H1 (cell line): ENCODE data around the gene GGT7. TPM values are rescaled to one million over a fixed set of nuclear protein-coding genes. Genes with fewer than 3 reads are reported as not detected.

Experiments
- CTCF ChIA-PET: fragments of 300-600 bp; sonication (Branson Sonifier 250); formaldehyde crosslinking; loops from one replicate; lab custom pipeline; 2021; ENCODE audit not compliant: partially characterized antibody; lab: Charles Lee
- POLR2A ChIA-PET: fragments of 300-600 bp; sonication (Branson Sonifier 250); formaldehyde crosslinking; loops from one replicate; lab custom pipeline; 2021; ENCODE audit warnings: inconsistent platforms; ENCODE audit not compliant: partially characterized antibody; lab: Charles Lee
- DNase-seq, 2 experiments: peaks; one replicate each; pipeline versions ENCODE4 v3.0.0 to v3.0.0-alpha.2; 2010 to 2022; ENCODE audit warnings: low spot score in 2 of 2, low read depth in 1 of 2, mixed read lengths in 1 of 2
- FAIRE-seq: peaks from 2 replicates; lab custom pipeline; 2011; peaks lifted over from hg19 to GRCh38; lab: Jason Lieb, UNC
- H2AFZ ChIP-seq: 2 replicates; pipeline ENCODE4 v1.8.1; 2012; ENCODE audit warnings: low read length, inconsistent platforms
- H2AK5ac ChIP-seq: 2 replicates; pipeline ENCODE4 v1.6.1; 2013; ENCODE audit warnings: low read depth, low read length
- H2BK120ac ChIP-seq: replicated peaks from 2 replicates; pipeline ENCODE3; 2013; ENCODE audit warnings: low read depth, low read length, inconsistent platforms
- H2BK12ac ChIP-seq: 2 replicates; pipeline ENCODE4 v1.6.1; 2013; ENCODE audit warnings: low read depth, low read length
- H2BK15ac ChIP-seq: 2 replicates; pipeline ENCODE4 v1.6.1; 2013; ENCODE audit warnings: low read length
- H2BK20ac ChIP-seq: 2 replicates; pipeline ENCODE4 v1.6.1; 2013; ENCODE audit warnings: low read length
- H2BK5ac ChIP-seq: 2 replicates; pipeline ENCODE4 v1.6.1; 2013; ENCODE audit warnings: low read depth, low read length
- H3K14ac ChIP-seq: 2 replicates; pipeline ENCODE4 v1.6.1; 2013; ENCODE audit warnings: inconsistent platforms; ENCODE audit not compliant: insufficient read length
- H3K18ac ChIP-seq: 2 replicates; pipeline ENCODE4 v1.6.1; 2013; ENCODE audit warnings: low read length; ENCODE audit errors: extremely low read depth
- H3K23ac ChIP-seq: 2 replicates; pipeline ENCODE4 v1.6.1; 2013; ENCODE audit warnings: inconsistent platforms; ENCODE audit not compliant: insufficient read length
- H3K23me2 ChIP-seq: 2 replicates; pipeline ENCODE4 v1.6.1; 2013; ENCODE audit warnings: low read depth, low read length
- H3K27ac ChIP-seq: 2 replicates; pipeline ENCODE4 v1.6.1; 2011; ENCODE audit warnings: low read depth, low read length, inconsistent platforms
- H3K27me3 ChIP-seq, 4 experiments: replicated peaks in 1 of 4; 1 replicate in 1 of 4; 2 replicates in 3 of 4; pipeline versions ENCODE4 v1.6.1 to v1.8.1; 2011 to 2013; ENCODE audit warnings: low read length in 3 of 4, mild to moderate bottlenecking in 3 of 4, inconsistent platforms in 2 of 4, mixed read lengths in 2 of 4, moderate library complexity in 1 of 4; ENCODE audit not compliant: control insufficient read depth in 3 of 4, insufficient read depth in 3 of 4; ENCODE audit errors: extremely low read depth in 1 of 4
- H3K36me3 ChIP-seq, 4 experiments: 2 replicates each; pipeline versions ENCODE4 v1.6.1 to v1.8.1; 2011 to 2013; ENCODE audit warnings: mild to moderate bottlenecking in 4 of 4, low read length in 3 of 4, moderate library complexity in 2 of 4, control low read depth in 1 of 4, inconsistent platforms in 1 of 4; ENCODE audit not compliant: insufficient read depth in 4 of 4, control insufficient read depth in 2 of 4
- H3K4ac ChIP-seq: replicated peaks from 2 replicates; pipeline ENCODE3; 2013; ENCODE audit warnings: low read length, low read depth, mixed read lengths, inconsistent platforms; ENCODE audit not compliant: insufficient read length
- H3K4me1 ChIP-seq, 4 experiments: replicated peaks in 1 of 4; 1 replicate in 1 of 4; 2 replicates in 3 of 4; pipeline versions ENCODE4 v1.6.1 to v1.8.1; 2011 to 2013; ENCODE audit warnings: low read length in 3 of 4, inconsistent platforms in 2 of 4, mixed read lengths in 1 of 4; ENCODE audit not compliant: insufficient read depth in 4 of 4, control insufficient read depth in 3 of 4
- H3K4me2 ChIP-seq, 2 experiments: 2 replicates each; pipeline versions ENCODE4 v1.6.1 to v1.8.1; 2011 to 2013; ENCODE audit warnings: low read depth in 2 of 2, low read length in 2 of 2, control low read depth in 1 of 2, inconsistent platforms in 1 of 2, mild to moderate bottlenecking in 1 of 2; ENCODE audit not compliant: insufficient read depth in 1 of 2
- H3K4me3 ChIP-seq, 4 experiments: fragments of 200-600, 300-600 bp in 1 of 4; sonication (generic), shearing (Covaris generic), sonication (Bioruptor Twin) in 1 of 4; 2 replicates each; pipeline versions ENCODE4 v1.5.1 to v1.8.1; 2011 to 2016; ENCODE audit warnings: low read length in 4 of 4, low read depth in 3 of 4, control low read depth in 2 of 4, inconsistent platforms in 2 of 4, mild to moderate bottlenecking in 2 of 4, mixed read lengths in 1 of 4, moderate library complexity in 1 of 4; ENCODE audit not compliant: insufficient read depth in 2 of 4; ENCODE audit errors: extremely low read depth in 1 of 4
- H3K56ac ChIP-seq: replicated peaks from 2 replicates; pipeline ENCODE3; 2013; ENCODE audit warnings: low read depth, mild to moderate bottlenecking, mixed read lengths, low read length, inconsistent platforms; ENCODE audit not compliant: insufficient read length
- H3K79me1 ChIP-seq: 2 replicates; pipeline ENCODE4 v1.6.1; 2013; ENCODE audit warnings: low read depth, low read length, control low read depth
- H3K79me2 ChIP-seq, 2 experiments: 2 replicates each; pipeline versions ENCODE4 v1.6.1 to v1.8.1; 2012 to 2013; ENCODE audit warnings: low read length in 2 of 2, mild to moderate bottlenecking in 2 of 2, inconsistent platforms in 1 of 2; ENCODE audit not compliant: insufficient read depth in 2 of 2, control insufficient read depth in 1 of 2
- H3K9ac ChIP-seq, 4 experiments: replicated peaks in 1 of 4; 1 replicate in 1 of 4; 2 replicates in 3 of 4; pipeline versions ENCODE4 v1.6.1 to v1.8.1; 2011 to 2013; ENCODE audit warnings: low read depth in 3 of 4, low read length in 3 of 4, control low read depth in 2 of 4, mild to moderate bottlenecking in 2 of 4, moderate library complexity in 2 of 4, inconsistent platforms in 1 of 4; ENCODE audit errors: extremely low read depth in 1 of 4
- H3K9me3 ChIP-seq, 2 experiments: 2 replicates each; pipeline versions ENCODE4 v1.6.1 to v1.8.1; 2012 to 2013; ENCODE audit warnings: mild to moderate bottlenecking in 2 of 2, moderate library complexity in 2 of 2, control low read depth in 1 of 2, inconsistent platforms in 1 of 2, low read depth in 1 of 2, low read length in 1 of 2, mixed read lengths in 1 of 2; ENCODE audit not compliant: insufficient read depth in 2 of 2
- H4K20me1 ChIP-seq, 2 experiments: replicated peaks in 1 of 2; 2 replicates each; pipeline versions ENCODE3 to v1.8.1; 2011 to 2013; ENCODE audit warnings: inconsistent platforms in 2 of 2, low read length in 2 of 2, mild to moderate bottlenecking in 1 of 2; ENCODE audit not compliant: insufficient read depth in 2 of 2, control insufficient read depth in 1 of 2
- H4K5ac ChIP-seq: 2 replicates; pipeline ENCODE4 v1.6.1; 2013; ENCODE audit warnings: low read length, low read depth, mixed read lengths, inconsistent platforms; ENCODE audit not compliant: insufficient read length
- H4K8ac ChIP-seq: 2 replicates; pipeline ENCODE4 v1.8.0; 2013; ENCODE audit warnings: mild to moderate bottlenecking, moderate library complexity, low read length, inconsistent platforms; ENCODE audit not compliant: insufficient read depth; ENCODE audit errors: extremely low read depth
- H4K91ac ChIP-seq: replicated peaks from 2 replicates; pipeline ENCODE3; 2013; ENCODE audit warnings: low read length, mixed read lengths, inconsistent platforms; ENCODE audit not compliant: insufficient read length
- CHD2 ChIP-seq: IDR thresholded peaks from 2 replicates; pipeline ENCODE4 v1.6.1; 2012; ENCODE audit warnings: low read length, improper control_type of control experiment
- GABPA ChIP-seq: IDR thresholded peaks from 2 replicates; pipeline ENCODE4 v1.6.1; 2011; ENCODE audit warnings: mild to moderate bottlenecking, low read length, moderate library complexity, borderline replicate concordance; ENCODE audit not compliant: insufficient read depth
- SP1 ChIP-seq: IDR thresholded peaks from 2 replicates; pipeline ENCODE4 v1.6.1; 2011; ENCODE audit warnings: low read depth, low read length
- TAF1 ChIP-seq: IDR thresholded peaks from 2 replicates; pipeline ENCODE4 v1.6.1; 2011; ENCODE audit warnings: mild to moderate bottlenecking, low read depth, low read length
- WGBS, 2 experiments: shearing (Covaris generic) in 1 of 2; methylation state at CpG; one replicate each; pipeline versions ENCODE4 v1.1.6 to v1.1.7; 2013 to 2015; ENCODE audit warnings: low lambda C conversion rate in 2 of 2, mixed read lengths in 2 of 2, inconsistent platforms in 1 of 2, low coverage in 1 of 2, missing lambda C conversion rate in 1 of 2; ENCODE audit not compliant: insufficient replicate concordance in 2 of 2, insufficient coverage in 1 of 2, insufficient read length in 1 of 2; ENCODE audit errors: extremely low coverage in 1 of 2, missing lambda C conversion rate in 1 of 2; 5-methylcytosine and 5-hydroxymethylcytosine counted together
- polyA plus RNA-seq, 7 experiments: library from polyadenylated mRNA; depleted of rRNA in 3 of 7; stranded (reverse) in 5 of 7; unstranded in 2 of 7; fragments of >200 nt in 5 of 7; fragments of 200-250 nt in 2 of 7; gene quantifications; 1 replicate in 5 of 7; 2 replicates in 1 of 7; 4 replicates in 1 of 7; pipeline versions ENCODE4 v1.2.1 to v1.2.3, GENCODE V29; 2011 to 2013; ENCODE audit warnings: missing spikeins in 2 of 7, mixed read lengths in 2 of 7
- total RNA-seq: library from RNA; stranded (reverse); fragmentation: NEBNext Ultra II Directional; extraction: Animal tissue kit (Norgen Biotek cat#: 25700); gene quantifications from 2 replicates; pipeline ENCODE4 v1.2.1, GENCODE V29; 2021

Gene GGT7
- total and polyA plus RNA-seq, 2 of the 8 experiments (the other 6 are each of a cell fraction or from before 2014, with no cell fraction given) = 20.2 to 25.5 TPM

GRCh38 chr20:34817072-34817471 lies 55.6 kb downstream of the GGT7 start:
- no peak overlapping the region for H2BK12ac ChIP-seq
- H3K4me2 ChIP-seq = no peak overlapping the region
- H4K5ac ChIP-seq = no peak overlapping the region
- H3K23ac ChIP-seq = no peak overlapping the region
- no peak overlapping the region for H3K9ac ChIP-seq
- no peaks in the 10 kb centered on the region for H3K36me3 ChIP-seq
- peaks cover 2% of the 10 kb centered on the region; the same call in 1 of the 2 replicates for H3K79me1 ChIP-seq
- no peak overlapping the region for H2BK120ac ChIP-seq
- no peak overlapping the region for H3K27ac ChIP-seq
- H4K20me1 ChIP-seq = peaks cover 0 to 2% of the 10 kb centered on the region in 2 experiments
- 65% methylated on average over 2 of the region's 2 CpGs; no CpG with 5 or more reads in 1 of the 2 experiments for WGBS, 2 experiments
- H3K23me2 ChIP-seq = no peaks in the 10 kb centered on the region
- no peak overlapping the region for H4K91ac ChIP-seq
- CTCF ChIA-PET = interaction anchor here (0.7 to 1.6 kb wide), 5 partner anchors 14 to 58 kb away, joined by 3 to 5 read pairs (median 3); no protein-coding TSS in a partner anchor
- no peak overlapping the region for H3K18ac ChIP-seq
- no peak for FAIRE-seq
- H3K4ac ChIP-seq = no peak overlapping the region
- TF ChIP-seq CHD2 (no peak), GABPA (no peak), SP1 (no peak), TAF1 (no peak)
- no peak overlapping the region for H2BK20ac ChIP-seq
- H3K4me1 ChIP-seq = peaks cover 0 to 2% (median 0%) of the 10 kb centered on the region in 4 experiments; a peak in 2 of 7 replicates
- no peak overlapping the region for H3K56ac ChIP-seq
- no peak overlapping the region for H2BK5ac ChIP-seq
- H3K27me3 ChIP-seq = no peaks in the 10 kb centered on the region
- H2AFZ ChIP-seq = no peak overlapping the region
- no peaks in the 10 kb centered on the region for H3K9me3 ChIP-seq
- H3K79me2 ChIP-seq = peaks cover 0 to 35% of the 10 kb centered on the region in 2 experiments; a peak in 2 of 4 replicates
- no peak for DNase-seq
- no peak overlapping the region for H2AK5ac ChIP-seq
- no peak overlapping the region for H4K8ac ChIP-seq
- H2BK15ac ChIP-seq = no peak overlapping the region
- no peak overlapping the region for H3K4me3 ChIP-seq
- no peak overlapping the region for H3K14ac ChIP-seq
- POLR2A ChIA-PET = interaction anchor here (1.1 to 1.2 kb wide), 2 partner anchors 9 to 847 kb away, joined by 3 read pairs; partner anchors contain the start of gene NCOA6
